OCI-LY1 (cell line): ENCODE measurements around the gene BRPF1.

ENCODE experiments used
- H2AFZ ChIP-seq: fragments of 200-600 bp; sonication (generic), shearing (Covaris generic); 2 replicates; pipeline ENCODE4 v1.6.0; 2014; ENCODE audit warnings: antibody characterized with exemption, mild to moderate bottlenecking, low read length
- H3F3A ChIP-seq: fragments of 200-600 bp; sonication (generic), shearing (Covaris generic); 2 replicates; pipeline ENCODE4 v1.6.0; 2014; ENCODE audit warnings: mild to moderate bottlenecking, antibody characterized with exemption, low read length, moderate library complexity; ENCODE audit not compliant: insufficient read depth
- H3K27ac ChIP-seq: fragments of 200-600 bp; sonication (generic); 2 replicates; pipeline ENCODE4 v1.5.1; 2014; ENCODE audit warnings: low read length, mixed run types, mild to moderate bottlenecking, low read depth; ENCODE audit not compliant: poor library complexity, severe bottlenecking
- H3K27me3 ChIP-seq: fragments of 200-600 bp; sonication (generic); 2 replicates; pipeline ENCODE4 v1.6.0; 2014; ENCODE audit warnings: antibody characterized with exemption, mild to moderate bottlenecking, low read length, moderate library complexity; ENCODE audit not compliant: insufficient read depth
- H3K36me3 ChIP-seq: fragments of 200-600 bp; sonication (generic); 2 replicates; pipeline ENCODE4 v1.6.1; 2014; ENCODE audit warnings: mild to moderate bottlenecking, antibody characterized with exemption, low read length, moderate library complexity, mixed read lengths; ENCODE audit not compliant: insufficient read depth
- H3K4me1 ChIP-seq: fragments of 200-600 bp; sonication (generic); 2 replicates; pipeline ENCODE4 v1.5.1; 2014; ENCODE audit warnings: mild to moderate bottlenecking, low read length, moderate library complexity; ENCODE audit not compliant: insufficient read depth, severe bottlenecking
- H3K4me2 ChIP-seq: fragments of 200-600 bp; sonication (generic), shearing (Covaris generic); 2 replicates; pipeline ENCODE4 v1.6.1; 2014; ENCODE audit warnings: low read length
- H3K4me3 ChIP-seq: fragments of 200-600 bp; sonication (generic); 2 replicates; pipeline ENCODE4 v1.5.1; 2014; ENCODE audit warnings: low read length, low read depth, mild to moderate bottlenecking, mixed read lengths; ENCODE audit not compliant: poor library complexity, severe bottlenecking
- H3K79me2 ChIP-seq: fragments of 200-600 bp; shearing (Covaris generic); 2 replicates; pipeline ENCODE4 v1.6.1; 2016; ENCODE audit warnings: mixed run types, low read length, mixed read lengths; ENCODE audit not compliant: insufficient read depth
- H3K9ac ChIP-seq: fragments of 200-600 bp; sonication (generic), shearing (Covaris generic); 2 replicates; pipeline ENCODE4 v1.6.1; 2014; ENCODE audit warnings: mild to moderate bottlenecking, low read length, mixed read lengths
- H3K9me2 ChIP-seq: fragments of 200-600 bp; sonication (generic), shearing (Covaris generic); 2 replicates; pipeline ENCODE4 v1.6.1; 2014; ENCODE audit warnings: low read depth, mild to moderate bottlenecking, low read length, mixed read lengths
- H3K9me3 ChIP-seq: fragments of 200-600 bp; shearing (Covaris generic); 2 replicates; pipeline ENCODE4 v1.6.1; 2014; ENCODE audit warnings: low read length, mixed read lengths
- H4K20me1 ChIP-seq: fragments of 200-600 bp; sonication (generic), shearing (Covaris generic); 2 replicates; pipeline ENCODE4 v1.6.0; 2016; ENCODE audit warnings: mild to moderate bottlenecking, low read length; ENCODE audit not compliant: insufficient read depth
- EZH2 ChIP-seq: fragments of 200-600 bp; sonication (generic), shearing (Covaris generic); IDR thresholded peaks from 2 replicates; pipeline ENCODE4 v1.8.0; 2017; ENCODE audit warnings: borderline replicate concordance, mixed run types, mild to moderate bottlenecking, antibody characterized with exemption, low read length, moderate library complexity, mixed read lengths
- TF ChIP-seq, protein P1 (sequence below): fragments of 200-600 bp; sonication (generic), shearing (Covaris generic); IDR thresholded peaks from 2 replicates; pipeline ENCODE4 v1.5.1; 2017; ENCODE audit warnings: mild to moderate bottlenecking, antibody characterized with exemption, low read length, moderate library complexity, mixed read lengths

Gene BRPF1

GRCh38 chr3:9746330-9746729, 14.8 kb downstream of the BRPF1 start:
- Histone ChIP-seq H3K9ac (no peak overlapping the region), H3F3A (0 out of 2 replicates have a peak, but pooled peaks cover 3% of the 10 kb centered on the region), H3K4me2 (no peak overlapping the region), H3K9me3 (no peaks in the 10 kb centered on the region), H3K27ac (no peak overlapping the region), H3K79me2 (peaks cover 4% of the 10 kb centered on the region; the same call in 1 of the 2 replicates), H4K20me1 (no peaks in the 10 kb centered on the region), H3K4me3 (no peak overlapping the region), H3K9me2 (no peaks in the 10 kb centered on the region), H3K4me1 (peaks cover 16% of the 10 kb centered on the region), H3K27me3 (no peaks in the 10 kb centered on the region), H2AFZ (no peak overlapping the region), H3K36me3 (peaks cover 74% of the 10 kb centered on the region)
- TF ChIP-seq, protein P1, sequence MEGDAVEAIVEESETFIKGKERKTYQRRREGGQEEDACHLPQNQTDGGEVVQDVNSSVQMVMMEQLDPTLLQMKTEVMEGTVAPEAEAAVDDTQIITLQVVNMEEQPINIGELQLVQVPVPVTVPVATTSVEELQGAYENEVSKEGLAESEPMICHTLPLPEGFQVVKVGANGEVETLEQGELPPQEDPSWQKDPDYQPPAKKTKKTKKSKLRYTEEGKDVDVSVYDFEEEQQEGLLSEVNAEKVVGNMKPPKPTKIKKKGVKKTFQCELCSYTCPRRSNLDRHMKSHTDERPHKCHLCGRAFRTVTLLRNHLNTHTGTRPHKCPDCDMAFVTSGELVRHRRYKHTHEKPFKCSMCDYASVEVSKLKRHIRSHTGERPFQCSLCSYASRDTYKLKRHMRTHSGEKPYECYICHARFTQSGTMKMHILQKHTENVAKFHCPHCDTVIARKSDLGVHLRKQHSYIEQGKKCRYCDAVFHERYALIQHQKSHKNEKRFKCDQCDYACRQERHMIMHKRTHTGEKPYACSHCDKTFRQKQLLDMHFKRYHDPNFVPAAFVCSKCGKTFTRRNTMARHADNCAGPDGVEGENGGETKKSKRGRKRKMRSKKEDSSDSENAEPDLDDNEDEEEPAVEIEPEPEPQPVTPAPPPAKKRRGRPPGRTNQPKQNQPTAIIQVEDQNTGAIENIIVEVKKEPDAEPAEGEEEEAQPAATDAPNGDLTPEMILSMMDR = no peak
- no peak for TF ChIP-seq EZH2

DNA sequence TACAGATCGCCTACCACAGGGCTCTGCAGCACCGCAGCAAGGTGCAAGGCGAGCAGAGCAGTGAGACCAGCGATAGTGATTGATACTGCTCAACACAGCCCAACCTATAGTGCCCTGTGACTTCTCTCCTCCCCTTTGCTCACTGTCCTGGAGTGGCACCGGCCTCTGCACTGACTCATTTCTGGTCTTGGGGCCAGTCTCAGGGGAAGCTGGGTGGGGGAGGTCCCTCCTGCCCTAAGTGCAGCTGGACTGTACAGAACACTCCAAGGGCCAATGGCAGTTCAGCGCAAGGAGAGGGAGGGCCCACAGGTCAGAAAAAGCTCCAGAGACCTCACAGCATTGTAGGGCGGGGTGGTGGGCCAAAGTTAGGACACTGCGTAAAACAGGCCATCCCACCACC, 15.7 kb downstream of the BRPF1 start:
- Histone ChIP-seq H3K27ac (no peak overlapping the region), H3K9me2 (no peaks in the 10 kb centered on the region), H4K20me1 (no peaks in the 10 kb centered on the region), H3K4me3 (no peak overlapping the region), H3F3A (0 out of 2 replicates have a peak, but pooled peaks cover 3% of the 10 kb centered on the region), H3K4me2 (no peak overlapping the region), H3K4me1 (peaks cover 25% of the 10 kb centered on the region), H3K36me3 (peaks cover 72% of the 10 kb centered on the region), H3K27me3 (no peaks in the 10 kb centered on the region), H2AFZ (no peak overlapping the region), H3K79me2 (peaks cover 4% of the 10 kb centered on the region; the same call in 1 of the 2 replicates), H3K9ac (no peak overlapping the region), H3K9me3 (no peaks in the 10 kb centered on the region)
- no peak for TF ChIP-seq EZH2

DNA sequence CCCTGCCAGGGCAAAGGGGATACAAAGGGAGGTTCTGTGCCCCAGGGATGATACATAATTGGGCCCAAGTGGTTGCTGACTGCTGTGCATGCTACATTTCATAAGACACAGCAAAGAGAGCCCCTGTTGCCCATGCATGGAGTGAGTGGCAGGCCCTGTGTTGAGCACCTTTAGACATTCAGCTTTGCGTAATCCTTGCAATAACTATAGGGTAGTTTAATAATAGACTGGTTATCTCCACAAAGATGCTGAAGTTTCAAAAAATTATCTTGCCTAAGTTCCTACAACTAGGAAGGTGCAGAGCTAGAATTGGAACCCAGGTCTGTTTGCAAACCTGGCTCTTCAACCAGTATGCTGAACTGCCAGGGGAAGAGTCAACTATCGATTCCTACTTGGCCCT, 16.5 kb downstream of the BRPF1 start:
- Histone ChIP-seq H3K27me3 (no peaks in the 10 kb centered on the region), H3K27ac (no peak overlapping the region), H3K9ac (no peak overlapping the region), H3K36me3 (peaks cover 72% of the 10 kb centered on the region), H3K9me3 (no peaks in the 10 kb centered on the region), H2AFZ (no peak overlapping the region), H3K79me2 (peaks cover 4% of the 10 kb centered on the region; the same call in 1 of the 2 replicates), H3K9me2 (no peaks in the 10 kb centered on the region), H3K4me2 (no peak overlapping the region), H3K4me1 (peaks cover 31% of the 10 kb centered on the region), H3K4me3 (no peak overlapping the region), H3F3A (0 out of 2 replicates have a peak, but pooled peaks cover 3% of the 10 kb centered on the region), H4K20me1 (no peaks in the 10 kb centered on the region)
- TF ChIP-seq, protein P1 = no peak
- TF ChIP-seq EZH2 = no peak

- Histone ChIP-seq H3K79me2 (peaks cover 4% of the 10 kb centered on the region; the same call in 1 of the 2 replicates), H3K36me3 (peaks cover 63% of the 10 kb centered on the region), H3K9ac (peak overlapping the region; percentile 75), H3K9me3 (no peaks in the 10 kb centered on the region), H3K4me1 (peaks cover 31% of the 10 kb centered on the region), H4K20me1 (no peaks in the 10 kb centered on the region), H3F3A (0 out of 2 replicates have a peak, but pooled peaks cover 3% of the 10 kb centered on the region), H2AFZ (no peak overlapping the region), H3K27me3 (no peaks in the 10 kb centered on the region), H3K4me3 (peak overlapping the region; percentile 98), H3K27ac (peak overlapping the region; percentile 86), H3K4me2 (peak overlapping the region; percentile 99), H3K9me2 (no peaks in the 10 kb centered on the region)
- TF ChIP-seq, protein P1 = no peak
- no peak for TF ChIP-seq EZH2
Observed at GRCh38 chr3:9749296-9749644, 17.7 kb downstream of the BRPF1 start.
